Heart right ventricle (tissue), 16 donors: Measurements from ENCODE around the gene CD200R1. TPM values are rescaled to one million over a fixed set of nuclear protein-coding genes. Genes with fewer than 3 reads are reported as not detected.

ENCODE experiments used
- ATAC-seq, 8 donors: fragments of 200-7000 bp; cut with Tn5 transposase; one replicate each; pipeline ENCODE4 v1.9.1; 2020; ENCODE audit warnings: mild to moderate bottlenecking in 8 of 8, moderate library complexity in 8 of 8, moderate number of reproducible peaks in 1 of 8
- DNase-seq, 2 donors: peaks; one replicate each; pipeline ENCODE4 v3.0.0-alpha.2; 2020
- H3K27ac ChIP-seq, 10 donors: fragments of 200-600 bp; sonication (generic) in 2 of 10; one replicate each; pipeline versions ENCODE4 v1.5.0 to v1.8.0; 2020 to 2022; ENCODE audit warnings: mild to moderate bottlenecking in 3 of 10
- H3K27me3 ChIP-seq, 7 donors: fragments of 200-600 bp; one replicate each; pipeline ENCODE4 v1.8.0; 2021 to 2022; ENCODE audit warnings: mild to moderate bottlenecking in 2 of 7
- H3K36me3 ChIP-seq, 9 donors: fragments of 200-600 bp; sonication (generic) in 1 of 9; one replicate each; pipeline versions ENCODE4 v1.5.0 to v1.8.0; 2020 to 2022; ENCODE audit warnings: mild to moderate bottlenecking in 2 of 9
- H3K4me1 ChIP-seq, 9 donors: fragments of 200-600 bp; sonication (generic) in 1 of 9; one replicate each; pipeline versions ENCODE4 v1.5.0 to v1.8.0; 2020 to 2022; ENCODE audit warnings: mild to moderate bottlenecking in 4 of 9
- H3K4me3 ChIP-seq, 10 donors: fragments of 200-600 bp; sonication (generic) in 2 of 10; one replicate each; pipeline versions ENCODE4 v1.5.0 to v1.8.0; 2020 to 2022; ENCODE audit warnings: mild to moderate bottlenecking in 7 of 10, moderate library complexity in 2 of 10
- H3K9me3 ChIP-seq, 11 donors: fragments of 200-600 bp in 10 of 11; sonication (generic) in 2 of 11; one replicate each; pipeline versions ENCODE4 v1.5.0 to v1.8.0; 2013 to 2022; ENCODE audit warnings: mild to moderate bottlenecking in 2 of 11, control low read depth in 1 of 11, moderate library complexity in 1 of 11
- WGBS, 2 donors: extraction: QIAGEN DNeasy Blood & Tissue Kit; methylation state at CpG; one replicate each; pipeline ENCODE4 v1.1.7; 2013; ENCODE audit warnings: inconsistent platforms in 1 of 2; 5-methylcytosine and 5-hydroxymethylcytosine counted together
- intact Hi-C, 10 donors: fragments of 100-400 bp; cut with DNase I; formaldehyde crosslinking; loops; one replicate each; pipeline versions ENCODE4 v1.11.1 to v1.14.2; 2022
- polyA plus RNA-seq, 2 donors: library from polyadenylated mRNA; stranded (reverse); fragments of 200-250 nt; gene quantifications; one replicate each; pipeline ENCODE4 v1.2.3, GENCODE V29; 2013
- total RNA-seq, 10 donors: library from RNA; stranded (reverse); fragmentation: NEBNext Ultra II Directional in 3 of 10; extraction: Animal tissue kit (Norgen Biotek cat#: 25700) in 3 of 10; gene quantifications; one replicate each; pipeline versions ENCODE4 v1.2.1 to v1.2.4, GENCODE V29; 2021 to 2023
- TF ChIP-seq, protein P1 (sequence below), 9 donors: fragments of 200-600 bp; sonication (generic) in 2 of 9; IDR thresholded peaks; one replicate each; pipeline versions ENCODE4 v1.5.0 to v1.8.0; 2021 to 2022; ENCODE audit warnings: antibody characterized with exemption in 9 of 9, mild to moderate bottlenecking in 5 of 9, moderate library complexity in 1 of 9
- donor health status: Arrhythmogenic right ventricular cardiomyopathy.
- donor health status: ischemic (EF 13 %, LVEDD 7.1; RV severe dilation, severe dysfunction).
- donor health status: healthy with polysubstance abuse.
- donor health status: DM: no; HTN: yes; CAD: no.
- donor health status: DM: no; HTN: no; CAD: no.
- donor health status: ischemic (EF 25% LVEDD 6.9; RV normal size, moderate dysfunction).
- donor health status: ischemic (EF 25% LVEDD 5.7; RV mildly dilated, moderate dysfunction).
- donor health status: healthy.
- donor health status: DM: yes; HTN: yes; CAD: no.
- donor health status: Ischemic cardiomyopathy.
- donor health status: ischemic (EF 35%, LVEDD 5.7; RV mildly dilated, moderate dysfunction).
- donor health status: nonischemic (EF 11% LVEDD 7.7; RV severe dilation, severe dysfunction).
- donor health status: DM: yes; HTN: yes; CAD: no.
- donor health status: PGD.
- donor health status: ischemic (EF 29% LVEDD 5.4; RV normal size, mild dysfunction).
- donor health status: nonischemic (EF 23%, LVEDD 6.1; RV moderate dilation, normal function).

Gene CD200R1
- total and polyA plus RNA-seq, 12 donors, result 0.07 to 2.6 (median 0.45) TPM

DNA sequence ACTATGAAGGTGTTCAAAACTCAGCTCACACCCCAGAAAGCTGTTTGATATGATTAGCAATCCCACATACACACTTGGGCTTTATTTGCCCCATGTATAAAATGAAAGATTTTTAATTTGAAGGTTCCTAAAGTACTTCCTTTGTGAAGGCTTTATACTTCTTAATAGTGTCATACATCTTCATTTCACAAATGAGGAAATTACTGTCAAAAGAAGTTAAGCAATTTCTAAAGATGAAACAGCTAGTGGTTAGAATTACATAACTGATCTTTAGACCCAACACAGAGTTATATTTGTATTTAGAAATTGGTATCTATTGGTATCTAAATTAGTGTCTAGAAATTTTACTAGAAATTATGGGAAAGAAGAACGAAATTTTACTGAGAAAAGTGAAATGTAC, 7.1 kb downstream of the CD200R1 start:
- Histone ChIP-seq H3K9me3 (peaks cover 0 to 14% (median 0%) of the 10 kb centered on the region in 11 donors), H3K4me3 (no peak overlapping the region), H3K4me1 (peaks cover 0 to 44% (median 0%) of the 10 kb centered on the region in 9 donors), H3K36me3 (no peaks in the 10 kb centered on the region), H3K27me3 (peaks cover 0 to 20% (median 4%) of the 10 kb centered on the region in 7 donors), H3K27ac (peak overlapping the region in 1 of 10 donors; percentile 32)
- WGBS, 2 donors, result 55 to 64% methylated on average over 1 of the region's 1 CpG
- ATAC-seq (no peak), DNase-seq (no peak)
- intact Hi-C loops, result loop anchor here in 1 of 10 donors (5.0 to 10.0 kb wide), 2 partner anchors 133 to 321 kb away; no protein-coding TSS in a partner anchor
- TF ChIP-seq, protein P1, sequence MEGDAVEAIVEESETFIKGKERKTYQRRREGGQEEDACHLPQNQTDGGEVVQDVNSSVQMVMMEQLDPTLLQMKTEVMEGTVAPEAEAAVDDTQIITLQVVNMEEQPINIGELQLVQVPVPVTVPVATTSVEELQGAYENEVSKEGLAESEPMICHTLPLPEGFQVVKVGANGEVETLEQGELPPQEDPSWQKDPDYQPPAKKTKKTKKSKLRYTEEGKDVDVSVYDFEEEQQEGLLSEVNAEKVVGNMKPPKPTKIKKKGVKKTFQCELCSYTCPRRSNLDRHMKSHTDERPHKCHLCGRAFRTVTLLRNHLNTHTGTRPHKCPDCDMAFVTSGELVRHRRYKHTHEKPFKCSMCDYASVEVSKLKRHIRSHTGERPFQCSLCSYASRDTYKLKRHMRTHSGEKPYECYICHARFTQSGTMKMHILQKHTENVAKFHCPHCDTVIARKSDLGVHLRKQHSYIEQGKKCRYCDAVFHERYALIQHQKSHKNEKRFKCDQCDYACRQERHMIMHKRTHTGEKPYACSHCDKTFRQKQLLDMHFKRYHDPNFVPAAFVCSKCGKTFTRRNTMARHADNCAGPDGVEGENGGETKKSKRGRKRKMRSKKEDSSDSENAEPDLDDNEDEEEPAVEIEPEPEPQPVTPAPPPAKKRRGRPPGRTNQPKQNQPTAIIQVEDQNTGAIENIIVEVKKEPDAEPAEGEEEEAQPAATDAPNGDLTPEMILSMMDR (IDR thresholded peaks at IDR 0.05), result no peak

DNA sequence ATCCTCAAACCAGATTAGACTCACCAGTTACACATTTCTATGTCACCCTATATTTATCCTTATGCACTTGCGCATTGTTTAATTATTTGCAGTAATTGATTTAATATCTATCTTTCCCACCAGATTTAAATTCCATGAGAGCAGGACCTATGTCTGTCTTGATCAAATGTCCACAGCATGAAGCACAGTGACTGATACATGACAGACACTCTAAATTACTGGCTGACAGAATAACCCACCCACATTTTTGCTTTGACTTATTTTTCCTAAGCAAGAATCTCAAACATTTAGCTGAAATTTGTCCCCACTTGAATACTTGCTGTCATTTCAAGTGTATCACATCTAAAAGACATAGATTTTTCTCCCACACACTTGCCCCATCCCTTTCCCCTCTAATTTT, 7.5 kb downstream of the CD200R1 start:
- Histone ChIP-seq H3K27me3 (peaks cover 0 to 20% (median 4%) of the 10 kb centered on the region in 7 donors), H3K9me3 (peaks cover 0 to 17% (median 0%) of the 10 kb centered on the region in 11 donors), H3K4me1 (peaks cover 0 to 44% (median 0%) of the 10 kb centered on the region in 9 donors), H3K4me3 (no peak overlapping the region), H3K27ac (peak overlapping the region in 1 of 10 donors; percentile 32), H3K36me3 (no peaks in the 10 kb centered on the region)
- TF ChIP-seq, protein P1 (IDR thresholded peaks at IDR 0.05), result no peak
- no peak for DNase-seq
- WGBS, 2 donors, result 93 to 99% methylated on average over 1 of the region's 1 CpG
- no peak for ATAC-seq
- intact Hi-C loops, result loop anchor here in 1 of 10 donors (5.0 to 10.0 kb wide), 2 partner anchors 133 to 320 kb away; no protein-coding TSS in a partner anchor

DNA sequence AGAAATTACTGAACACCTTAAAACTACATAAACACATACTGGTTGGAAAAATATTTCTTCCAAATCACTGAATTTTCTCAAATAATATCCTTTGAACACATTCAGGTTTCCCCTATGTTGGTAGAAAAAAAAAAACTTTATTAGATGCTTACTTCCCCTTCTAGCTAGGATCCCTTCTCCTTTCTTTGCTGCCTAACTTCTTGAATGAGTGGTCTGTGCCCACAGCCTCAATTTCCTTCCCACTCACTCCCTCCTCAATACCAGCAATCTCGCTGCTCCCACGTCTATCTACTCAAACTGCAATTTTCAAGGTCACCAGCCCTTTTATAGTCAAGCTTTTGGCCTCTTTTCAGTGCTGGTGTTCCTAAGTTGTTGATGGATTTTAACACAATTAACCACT, 8.3 kb downstream of the CD200R1 start:
- no peaks in the 10 kb centered on the region for H3K36me3 ChIP-seq
- WGBS, 2 donors, result 51 to 56% methylated on average over 2 of the region's 2 CpGs
- H3K4me1 ChIP-seq, result peaks cover 0 to 44% (median 0%) of the 10 kb centered on the region in 9 donors
- ATAC-seq (peak in 3 of 8 donors; percentile 41 to 49 (median 42)), DNase-seq (no peak)
- peak overlapping the region in 1 of 10 donors; percentile 32 for H3K27ac ChIP-seq
- H3K4me3 ChIP-seq, result no peak overlapping the region
- intact Hi-C loops, result loop anchor here in 1 of 10 donors (5.0 to 10.0 kb wide), 2 partner anchors 132 to 319 kb away; no protein-coding TSS in a partner anchor
- H3K9me3 ChIP-seq, result peaks cover 0 to 17% (median 0%) of the 10 kb centered on the region in 11 donors
- TF ChIP-seq, protein P1 (IDR thresholded peaks at IDR 0.05), result no peak
- H3K27me3 ChIP-seq, result peaks cover 0 to 19% (median 4%) of the 10 kb centered on the region in 7 donors

DNA sequence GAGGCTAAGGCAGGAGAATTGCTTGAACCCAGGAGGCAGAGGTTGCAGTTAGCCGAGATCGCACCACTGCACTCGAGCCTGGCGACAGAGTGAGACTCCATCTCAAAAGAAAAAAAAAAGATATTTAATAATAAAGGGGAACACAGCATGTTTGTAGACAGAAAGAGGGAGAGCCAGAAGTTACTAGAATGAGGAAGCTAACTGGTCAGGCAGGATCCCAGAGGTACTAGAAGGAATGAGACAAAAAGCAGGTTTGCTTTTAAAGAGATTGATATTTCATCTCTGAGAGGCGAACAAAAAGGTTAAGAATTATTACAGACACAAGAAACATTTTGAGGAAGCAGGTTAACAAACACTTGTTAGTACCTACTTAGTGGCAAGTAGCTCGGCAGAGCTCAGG, 9.2 kb downstream of the CD200R1 start:
- no peak for ATAC-seq
- 88 to 91% methylated on average over 6 of the region's 6 CpGs for WGBS, 2 donors
- H3K27ac ChIP-seq, result no peak overlapping the region
- TF ChIP-seq, protein P1 (IDR thresholded peaks at IDR 0.05), result no peak
- peaks cover 0 to 19% (median 4%) of the 10 kb centered on the region in 7 donors for H3K27me3 ChIP-seq
- H3K9me3 ChIP-seq, result peaks cover 0 to 17% (median 0%) of the 10 kb centered on the region in 11 donors
- no peaks in the 10 kb centered on the region for H3K36me3 ChIP-seq
- H3K4me3 ChIP-seq, result no peak overlapping the region
- peaks cover 0 to 44% (median 0%) of the 10 kb centered on the region in 9 donors for H3K4me1 ChIP-seq
- intact Hi-C loops, result loop anchor here in 1 of 10 donors (5.0 to 10.0 kb wide), 2 partner anchors 131 to 318 kb away; no protein-coding TSS in a partner anchor
- no peak for DNase-seq
